Rectal smooth muscle tissue (tissue), 1 donor: Measurements from ENCODE around the gene AKR1A1.
"Not testable (repeated sequence)": the region's sequence is repeated elsewhere in the genome, so short reads cannot be mapped to it uniquely, and the experiment has no call there.

Experiments used
- H3K27ac ChIP-seq: one replicate; pipeline ENCODE4 v1.7.0; 2013; ENCODE audit warnings: low read depth, low read length, inconsistent platforms
- H3K27me3 ChIP-seq: one replicate; pipeline ENCODE4 v1.7.0; 2013; ENCODE audit warnings: low read length; ENCODE audit not compliant: control insufficient read depth, insufficient read depth
- H3K36me3 ChIP-seq: one replicate; pipeline ENCODE4 v1.7.0; 2013; ENCODE audit warnings: low read length; ENCODE audit not compliant: control insufficient read depth, insufficient read depth
- H3K4me1 ChIP-seq: one replicate; pipeline ENCODE4 v1.7.0; 2013; ENCODE audit warnings: low read length; ENCODE audit not compliant: control insufficient read depth, insufficient read depth
- H3K4me3 ChIP-seq: one replicate; pipeline ENCODE4 v1.7.0; 2013; ENCODE audit warnings: low read length
- H3K9ac ChIP-seq: one replicate; pipeline ENCODE4 v1.7.0; 2013; ENCODE audit warnings: low read length

Gene AKR1A1

GRCh38 chr1:45550401-45551351 lies at the start of gene AKR1A1:
Gene AKR1A1, plus strand, starts transcription at chr1:45550826. Its CDS starts 10,969 bp downstream, at chr1:45561795.
- Histone ChIP-seq H3K9ac (peak within 1 kb of the TSS; percentile 64), H3K27me3 (no peaks in the 10 kb centered on the region), H3K4me3 (peak within 1 kb of the TSS; percentile 87), H3K27ac (peak within 1 kb of the TSS; percentile 79), H3K4me1 (peaks cover 7% of the 10 kb centered on the region), H3K36me3 (peaks cover 2% of the 10 kb centered on the region)

DNA sequence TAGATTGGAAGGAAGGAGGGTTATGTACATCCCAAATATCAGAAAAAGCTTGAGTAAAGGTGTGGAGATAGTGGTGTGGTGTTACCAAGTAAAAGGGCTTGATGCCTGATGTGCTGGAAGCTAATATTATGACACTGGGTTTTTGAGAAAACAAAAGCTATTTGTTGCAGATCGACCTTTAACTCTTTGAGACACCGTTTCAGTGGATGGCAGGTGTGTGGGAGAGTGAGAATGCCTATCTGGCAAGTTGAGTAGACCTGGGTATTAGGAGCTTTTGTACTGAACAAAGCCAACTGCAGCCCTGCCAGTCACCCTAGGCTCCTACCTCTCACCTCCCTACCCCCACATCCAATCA lies 49.1 kb upstream of the AKR1A1 start:
- H3K9ac ChIP-seq = no peak overlapping the region
- H3K27me3 ChIP-seq = no peaks in the 10 kb centered on the region
- peaks cover 9% of the 10 kb centered on the region for H3K4me1 ChIP-seq
- no peak overlapping the region for H3K4me3 ChIP-seq
- no peaks in the 10 kb centered on the region for H3K36me3 ChIP-seq
- no peak overlapping the region for H3K27ac ChIP-seq

DNA sequence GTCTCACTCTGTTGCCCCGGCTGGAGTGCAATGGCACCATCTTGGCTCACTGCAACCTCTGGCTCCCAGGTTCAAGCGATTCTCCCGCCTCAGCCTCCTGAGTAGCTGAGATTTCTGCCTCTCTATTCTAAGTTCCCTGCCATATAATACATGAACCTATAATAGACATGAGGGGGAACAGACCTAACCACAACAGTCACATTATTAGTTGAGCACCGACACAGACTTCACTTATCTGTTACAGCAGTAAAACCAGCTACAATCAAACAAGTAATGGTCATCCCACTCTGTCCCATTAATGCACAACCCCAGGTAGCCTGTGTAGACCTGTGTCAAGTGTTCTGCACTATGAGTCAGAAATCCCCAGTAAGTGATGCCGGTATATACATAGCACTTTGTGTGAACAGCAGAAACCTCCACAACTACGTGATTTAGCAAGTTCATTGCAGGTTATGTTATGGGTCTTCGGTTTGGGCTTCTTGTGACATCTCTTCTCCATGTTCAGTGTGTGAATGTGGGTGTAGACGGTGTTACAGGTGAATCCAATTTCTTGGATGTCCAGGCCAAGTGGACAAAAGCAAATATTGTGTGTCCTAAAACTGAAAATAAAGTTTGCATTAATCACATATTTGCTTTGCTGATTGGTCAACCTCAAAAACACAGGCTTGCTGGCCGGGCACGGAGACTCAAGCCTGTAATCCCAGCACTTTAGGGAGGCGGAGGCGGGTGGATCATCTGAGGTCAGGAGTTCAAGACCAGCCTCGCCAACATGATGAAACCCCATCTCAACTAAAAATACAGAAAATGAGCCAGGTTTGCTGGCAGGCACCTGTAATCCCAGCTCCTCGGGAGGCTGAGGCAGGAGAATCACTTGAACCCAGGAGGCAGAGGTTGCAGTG lies 46.9 kb upstream of the AKR1A1 start:
- Histone ChIP-seq H3K27ac (no peak overlapping the region), H3K9ac (no peak overlapping the region), H3K4me1 (peaks cover 9% of the 10 kb centered on the region), H3K27me3 (no peaks in the 10 kb centered on the region), H3K4me3 (no peak overlapping the region), H3K36me3 (no peaks in the 10 kb centered on the region)

- H3K4me3 ChIP-seq = no peak overlapping the region
- peaks cover 9% of the 10 kb centered on the region for H3K36me3 ChIP-seq
- no peak overlapping the region for H3K9ac ChIP-seq
- H3K27ac ChIP-seq = no peak overlapping the region
- H3K27me3 ChIP-seq = no peaks in the 10 kb centered on the region
- H3K4me1 ChIP-seq = no peaks in the 10 kb centered on the region
Measured at GRCh38 chr1:45507195-45507594, 43.4 kb upstream of the AKR1A1 start.

GRCh38 chr1:45507893-45508292 lies 42.7 kb upstream of the AKR1A1 start:
- no peak overlapping the region for H3K27ac ChIP-seq
- H3K36me3 ChIP-seq = peaks cover 15% of the 10 kb centered on the region
- H3K4me3 ChIP-seq = no peak overlapping the region
- no peak overlapping the region for H3K9ac ChIP-seq
- no peaks in the 10 kb centered on the region for H3K4me1 ChIP-seq
- no peaks in the 10 kb centered on the region for H3K27me3 ChIP-seq

- Histone ChIP-seq H3K36me3 (peaks cover 18% of the 10 kb centered on the region), H3K27ac (no peak overlapping the region), H3K4me1 (no peaks in the 10 kb centered on the region), H3K27me3 (no peaks in the 10 kb centered on the region), H3K9ac (no peak overlapping the region), H3K4me3 (no peak overlapping the region)
Measured at GRCh38 chr1:45508295-45509151, 42.1 kb upstream of the AKR1A1 start.

GRCh38 chr1:45510036-45510971 lies 40.3 kb upstream of the AKR1A1 start:
- H3K27ac ChIP-seq = no peak overlapping the region
- no peak overlapping the region for H3K4me3 ChIP-seq
- peaks cover 30% of the 10 kb centered on the region for H3K36me3 ChIP-seq
- H3K4me1 ChIP-seq = no peaks in the 10 kb centered on the region
- H3K9ac ChIP-seq = no peak overlapping the region
- no peaks in the 10 kb centered on the region for H3K27me3 ChIP-seq

DNA sequence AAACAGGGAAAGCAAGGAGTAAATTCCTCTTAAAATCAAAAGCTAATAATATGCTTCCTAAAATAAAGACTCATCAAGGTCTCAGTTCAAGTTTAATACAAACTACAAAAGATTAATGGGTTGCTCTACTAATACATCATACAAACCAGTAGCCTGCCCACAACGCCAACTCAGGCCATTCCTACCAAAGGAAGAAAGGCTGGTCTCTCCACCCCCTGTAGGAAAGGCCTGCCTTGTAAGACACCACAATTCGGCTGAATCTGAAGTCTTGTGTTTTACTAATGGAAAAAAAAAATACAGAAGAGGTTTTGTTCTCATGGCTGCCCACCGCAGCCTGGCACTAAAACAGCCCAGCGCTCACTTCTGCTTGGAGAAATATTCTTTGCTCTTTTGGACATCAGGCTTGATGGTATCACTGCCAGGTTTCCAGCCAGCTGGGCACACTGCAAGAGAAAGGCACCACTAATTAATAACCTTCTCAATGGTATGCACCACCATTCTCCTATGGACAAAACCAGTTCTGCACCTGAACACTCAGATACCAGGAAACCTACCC lies 39.6 kb upstream of the AKR1A1 start:
- Histone ChIP-seq H3K4me3 (no peak overlapping the region), H3K4me1 (peaks cover 4% of the 10 kb centered on the region), H3K27me3 (no peaks in the 10 kb centered on the region), H3K9ac (no peak overlapping the region), H3K36me3 (peaks cover 30% of the 10 kb centered on the region), H3K27ac (no peak overlapping the region)

DNA sequence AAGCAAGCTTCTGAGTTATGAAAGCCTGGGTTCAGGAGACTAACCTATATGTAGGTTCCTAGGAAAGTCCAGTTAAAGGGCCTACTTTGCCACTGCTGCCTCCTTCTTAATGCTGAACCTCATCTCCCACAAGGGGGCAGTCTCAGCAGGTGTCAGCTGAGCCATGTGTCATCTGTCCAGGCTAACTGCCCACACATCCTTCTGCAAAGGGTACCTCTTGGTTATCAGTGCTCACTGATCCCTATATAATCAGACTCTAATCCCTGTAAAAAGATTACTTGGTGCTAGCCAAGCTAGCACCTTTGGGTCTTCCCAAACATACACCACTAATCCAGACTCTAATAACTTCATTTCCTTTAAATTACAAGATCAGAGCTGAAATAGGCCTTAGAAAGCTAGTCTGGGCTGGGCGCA lies 38.0 kb upstream of the AKR1A1 start:
- Histone ChIP-seq H3K4me1 (peaks cover 4% of the 10 kb centered on the region), H3K27ac (no peak overlapping the region), H3K4me3 (no peak overlapping the region), H3K9ac (no peak overlapping the region), H3K36me3 (peaks cover 34% of the 10 kb centered on the region), H3K27me3 (no peaks in the 10 kb centered on the region)

DNA sequence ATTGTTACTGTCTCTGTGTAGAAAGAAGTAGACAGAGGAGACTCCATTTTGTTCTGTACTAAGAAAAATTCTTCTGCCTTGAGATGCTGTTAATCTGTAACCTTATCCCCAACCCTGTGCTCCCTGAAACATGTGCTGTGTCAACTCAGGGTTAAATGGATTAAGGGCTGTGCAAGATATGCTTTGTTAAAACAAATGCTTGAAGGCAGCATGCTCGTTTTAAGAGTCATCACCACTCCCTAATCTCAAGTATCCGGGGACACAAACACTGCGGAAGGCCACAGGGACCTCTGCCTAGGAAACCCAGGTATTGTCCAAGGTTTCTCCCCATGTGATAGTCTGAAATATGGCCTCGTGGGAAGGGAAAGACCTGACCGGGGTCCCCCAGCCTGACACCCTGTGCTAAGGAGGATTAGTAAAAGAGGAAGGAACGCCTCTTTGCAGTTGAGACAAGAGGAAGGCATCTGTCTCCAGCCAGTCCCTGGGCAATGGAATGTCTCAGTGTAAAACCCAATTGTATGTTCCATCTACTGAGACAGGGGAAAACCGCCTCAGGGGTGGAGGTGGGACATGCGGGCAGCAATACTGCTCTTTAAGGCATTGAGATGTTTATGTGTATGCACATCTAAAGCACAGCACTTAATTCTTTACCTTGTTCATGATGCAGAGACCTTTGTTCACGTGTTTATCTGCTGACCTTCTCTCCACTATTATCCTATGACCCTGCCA lies 36.9 kb upstream of the AKR1A1 start:
- H3K4me3 ChIP-seq, H3K9ac ChIP-seq, H3K27me3 ChIP-seq, H3K4me1 ChIP-seq, H3K27ac ChIP-seq: not testable (repeated sequence)
- H3K36me3 ChIP-seq = peaks cover 34% of the 10 kb centered on the region
